GM23338 (cell line): ENCODE measurements around the gene UBE2I. TPM values are rescaled to one million over a fixed set of nuclear protein-coding genes. Genes with fewer than 3 reads are reported as not detected.

Experiments used
- ATAC-seq: fragments of 200-7000 bp; cut with Tn5 transposase; 3 replicates; pipeline ENCODE4 v1.9.1; 2020
- DNase-seq: peaks from one replicate; pipeline ENCODE4 v3.0.0-alpha.2; 2015; ENCODE audit warnings: low spot score
- H2AFZ ChIP-seq: fragments of 200-600 bp; sonication (generic); 2 replicates; pipeline ENCODE4 v1.8.0; 2016; ENCODE audit warnings: antibody characterized with exemption, mild to moderate bottlenecking, moderate library complexity
- H3F3A ChIP-seq: fragments of 200-600 bp; sonication (generic); replicated peaks from 2 replicates; pipeline ENCODE4 v1.8.0; 2017; ENCODE audit warnings: antibody characterized with exemption, mixed run types, low read depth
- H3K27ac ChIP-seq: fragments of 200-600 bp; sonication (generic); 2 replicates; pipeline ENCODE4 v1.6.1; 2016; ENCODE audit warnings: low read depth
- H3K27me3 ChIP-seq: fragments of 200-600 bp; sonication (generic); 2 replicates; pipeline ENCODE4 v1.8.0; 2016; ENCODE audit warnings: mild to moderate bottlenecking, mixed run types, moderate library complexity; ENCODE audit not compliant: insufficient read depth
- H3K36me3 ChIP-seq: fragments of 200-600 bp; sonication (generic); 2 replicates; pipeline ENCODE4 v1.8.0; 2016; ENCODE audit warnings: mild to moderate bottlenecking; ENCODE audit not compliant: insufficient read depth
- H3K4me1 ChIP-seq: fragments of 200-600 bp; sonication (generic); 2 replicates; pipeline ENCODE4 v1.8.0; 2016; ENCODE audit warnings: mild to moderate bottlenecking, moderate library complexity; ENCODE audit not compliant: insufficient read depth
- H3K4me2 ChIP-seq: fragments of 200-600 bp; sonication (generic); 2 replicates; pipeline ENCODE4 v1.7.1; 2017; ENCODE audit warnings: mixed run types
- H3K4me3 ChIP-seq: fragments of 200-600 bp; sonication (generic); 2 replicates; pipeline ENCODE4 v1.6.1; 2016; ENCODE audit warnings: mixed run types
- H3K79me2 ChIP-seq: fragments of 200-600 bp; sonication (generic); replicated peaks from 2 replicates; pipeline ENCODE4 v1.8.0; 2017; ENCODE audit warnings: mild to moderate bottlenecking; ENCODE audit not compliant: insufficient read depth
- H3K9me2 ChIP-seq: fragments of 200-600 bp; sonication (generic); 2 replicates; pipeline ENCODE4 v1.8.0; 2017; ENCODE audit not compliant: insufficient read depth
- H4K20me1 ChIP-seq: fragments of 200-600 bp; sonication (generic); replicated peaks from 2 replicates; pipeline ENCODE4 v1.8.0; 2017; ENCODE audit warnings: mild to moderate bottlenecking; ENCODE audit not compliant: insufficient read depth
- H3K27ac Mint-ChIP-seq: 2 replicates; pipeline ENCODE4 v1.8.0; 2020; ENCODE audit warnings: inconsistent platforms, mild to moderate bottlenecking, moderate library complexity, mixed read lengths
- H3K27me3 Mint-ChIP-seq: 3 replicates; pipeline ENCODE4 v1.8.0; 2022; ENCODE audit warnings: low read depth, mild to moderate bottlenecking, moderate library complexity, mixed read lengths, inconsistent platforms; ENCODE audit not compliant: insufficient read depth, poor library complexity
- H3K36me3 Mint-ChIP-seq: 3 replicates; pipeline ENCODE4 v1.8.0; 2021; ENCODE audit warnings: low read depth, mild to moderate bottlenecking, inconsistent platforms, moderate library complexity, mixed read lengths
- H3K4me1 Mint-ChIP-seq: 3 replicates; pipeline ENCODE4 v1.8.0; 2020; ENCODE audit warnings: mild to moderate bottlenecking, inconsistent platforms, mixed read lengths
- H3K4me3 Mint-ChIP-seq: 3 replicates; pipeline ENCODE4 v1.8.0; 2021; ENCODE audit warnings: moderate library complexity, mild to moderate bottlenecking, inconsistent platforms, mixed read lengths
- H3K9me3 Mint-ChIP-seq: 3 replicates; pipeline ENCODE4 v1.8.0; 2020; ENCODE audit warnings: moderate library complexity, mild to moderate bottlenecking, inconsistent platforms, mixed read lengths
- CREB1 ChIP-seq: fragments of 250-450 bp; sonication (Bioruptor Pico); IDR thresholded peaks from 2 replicates; pipeline ENCODE4 v1.5.0; 2020; ENCODE audit warnings: low read depth, mild to moderate bottlenecking, moderate library complexity
- EZH2 ChIP-seq: fragments of 200-600 bp; sonication (generic); IDR thresholded peaks from one replicate; pipeline ENCODE4 v1.8.0; 2017; ENCODE audit warnings: antibody characterized with exemption, mild to moderate bottlenecking, low read depth; ENCODE audit not compliant: unreplicated experiment
- EZH2phosphoT487 ChIP-seq: fragments of 200-600 bp; sonication (generic); IDR thresholded peaks from one replicate; pipeline ENCODE4 v1.8.1; 2018; ENCODE audit warnings: antibody characterized with exemption; ENCODE audit not compliant: unreplicated experiment
- POLR2AphosphoS5 ChIP-seq: IDR thresholded peaks from 2 replicates; pipeline ENCODE4 v1.6.1; 2016; ENCODE audit warnings: antibody characterized with exemption, low read depth
- ZNF331 ChIP-seq: fragments of 250-450 bp; sonication (Bioruptor Pico); IDR thresholded peaks from 2 replicates; pipeline ENCODE4 v1.5.0; 2020; ENCODE audit warnings: low read depth, mild to moderate bottlenecking, moderate library complexity
- ZNF462 ChIP-seq: fragments of 250-450 bp; sonication (Bioruptor Pico); IDR thresholded peaks from 2 replicates; pipeline ENCODE4 v1.5.0; 2020; ENCODE audit warnings: mild to moderate bottlenecking, moderate library complexity
- polyA plus RNA-seq: library from polyadenylated mRNA; unstranded; fragments of >200 nt; fragmentation: Nextera tagmentation; extraction: Ambion mirVana; gene quantifications from 2 replicates; pipeline ENCODE4 v1.2.1, GENCODE V29; 2016
- total RNA-seq: library from RNA; depleted of rRNA; stranded (reverse); fragments of >200 nt; shearing (Covaris generic); gene quantifications from 2 replicates; pipeline ENCODE4 v1.2.3, GENCODE V29; 2014
- TF ChIP-seq, protein P1 (sequence below), 2 experiments: fragments of 200-600 bp in 1 of 2; sonication (generic) in 1 of 2; conservative IDR thresholded peaks; 2 replicates each; pipeline versions ENCODE4 v1.5.1 to v1.6.1; 2016 to 2017; ENCODE audit warnings: antibody characterized with exemption in 2 of 2, low read depth in 2 of 2, mild to moderate bottlenecking in 2 of 2, moderate library complexity in 1 of 2

UBE2I gene
- total and polyA plus RNA-seq, 2 experiments from 2014 or later, result 116 to 220 TPM

DNA sequence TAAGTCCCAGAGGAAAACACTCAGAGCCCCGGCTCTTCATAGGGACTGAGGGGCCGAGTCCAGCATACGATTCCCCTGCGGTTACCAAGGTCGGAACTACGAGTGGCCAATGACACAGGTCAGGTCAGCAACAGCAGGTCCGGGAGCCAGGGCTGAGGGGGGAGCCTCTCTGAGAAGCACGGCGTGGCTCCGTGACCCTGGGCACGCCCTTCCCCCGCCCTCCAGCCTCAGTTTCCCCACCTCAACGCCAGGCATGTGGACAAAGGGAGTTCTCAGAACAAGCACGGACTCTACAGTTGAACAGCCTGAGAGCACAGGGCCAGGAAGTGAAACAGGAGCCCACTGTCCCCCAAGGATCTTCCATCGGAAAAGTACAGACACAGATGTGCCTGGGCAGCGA, 27.9 kb upstream of the UBE2I start (continued):
- no peak for TF ChIP-seq ZNF462 (CRISPR knock-in tag)
- TF ChIP-seq EZH2, result no peak
- no peak for TF ChIP-seq EZH2phosphoT487

DNA sequence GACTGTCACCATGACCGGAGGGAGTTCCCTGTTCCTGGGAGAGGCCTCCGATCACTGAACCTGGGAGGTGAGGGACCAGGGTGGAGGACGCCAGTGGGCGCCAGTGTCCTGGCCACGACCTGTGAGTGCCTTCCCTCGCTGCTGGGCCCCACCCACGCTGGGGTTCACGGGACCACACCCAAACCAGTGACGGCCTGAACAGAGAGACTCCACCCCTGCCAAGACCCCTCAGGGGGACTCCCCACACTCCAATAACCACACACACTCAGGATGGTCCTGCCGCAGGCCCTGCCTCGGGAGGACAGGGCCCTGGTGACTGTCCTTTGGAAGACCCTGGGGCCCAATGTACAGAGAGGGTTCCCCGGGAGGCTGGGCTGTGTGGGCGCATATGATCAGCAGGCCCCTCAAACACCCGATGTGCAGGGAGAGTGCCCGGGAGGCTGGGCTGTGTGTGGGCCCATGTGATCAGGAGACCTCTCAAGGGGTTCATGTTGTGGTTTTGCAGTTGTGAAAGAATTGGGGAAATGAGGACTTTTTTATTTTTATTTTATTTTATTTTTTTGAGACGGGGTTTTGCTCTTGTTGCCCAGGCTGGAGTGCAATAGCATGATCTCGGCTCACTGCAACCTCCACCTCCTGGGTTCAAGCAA, 27.0 kb upstream of the UBE2I start:
- no peak overlapping the region for H2AFZ ChIP-seq
- no peak overlapping the region for H3K4me3 ChIP-seq
- DNase-seq (no peak), ATAC-seq (no peak)
- no peaks in the 10 kb centered on the region for H3K79me2 ChIP-seq
- peaks cover 13% of the 10 kb centered on the region; the same call in 1 of the 2 replicates for H3K4me1 ChIP-seq
- H3K27ac Mint-ChIP-seq, result no peak overlapping the region
- H3K9me2 ChIP-seq, result no peaks in the 10 kb centered on the region
- peaks cover 17% of the 10 kb centered on the region for H3K27me3 Mint-ChIP-seq
- no peaks in the 10 kb centered on the region for H3K36me3 Mint-ChIP-seq
- no peak overlapping the region for H3K4me3 Mint-ChIP-seq
- H4K20me1 ChIP-seq, result no peaks in the 10 kb centered on the region
- H3K27me3 ChIP-seq, result no peaks in the 10 kb centered on the region
- H3K4me2 ChIP-seq, result no peak overlapping the region
- TF ChIP-seq CREB1 (CRISPR knock-in tag) (no peak), EZH2phosphoT487 (no peak), POLR2AphosphoS5 (no peak), ZNF331 (CRISPR knock-in tag) (no peak), ZNF462 (CRISPR knock-in tag) (no peak)
- TF ChIP-seq, protein P1, sequence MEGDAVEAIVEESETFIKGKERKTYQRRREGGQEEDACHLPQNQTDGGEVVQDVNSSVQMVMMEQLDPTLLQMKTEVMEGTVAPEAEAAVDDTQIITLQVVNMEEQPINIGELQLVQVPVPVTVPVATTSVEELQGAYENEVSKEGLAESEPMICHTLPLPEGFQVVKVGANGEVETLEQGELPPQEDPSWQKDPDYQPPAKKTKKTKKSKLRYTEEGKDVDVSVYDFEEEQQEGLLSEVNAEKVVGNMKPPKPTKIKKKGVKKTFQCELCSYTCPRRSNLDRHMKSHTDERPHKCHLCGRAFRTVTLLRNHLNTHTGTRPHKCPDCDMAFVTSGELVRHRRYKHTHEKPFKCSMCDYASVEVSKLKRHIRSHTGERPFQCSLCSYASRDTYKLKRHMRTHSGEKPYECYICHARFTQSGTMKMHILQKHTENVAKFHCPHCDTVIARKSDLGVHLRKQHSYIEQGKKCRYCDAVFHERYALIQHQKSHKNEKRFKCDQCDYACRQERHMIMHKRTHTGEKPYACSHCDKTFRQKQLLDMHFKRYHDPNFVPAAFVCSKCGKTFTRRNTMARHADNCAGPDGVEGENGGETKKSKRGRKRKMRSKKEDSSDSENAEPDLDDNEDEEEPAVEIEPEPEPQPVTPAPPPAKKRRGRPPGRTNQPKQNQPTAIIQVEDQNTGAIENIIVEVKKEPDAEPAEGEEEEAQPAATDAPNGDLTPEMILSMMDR (conservative IDR thresholded peaks at IDR 0.05; ENCODE audit: low read depth in 2 of 2), result peak; percentile 8 to 59; a peak in 2 of 4 replicates
- no peaks in the 10 kb centered on the region for H3F3A ChIP-seq
- no peaks in the 10 kb centered on the region for H3K9me3 Mint-ChIP-seq
- H3K27ac ChIP-seq, result no peak overlapping the region
- H3K4me1 Mint-ChIP-seq, result peaks cover 14% of the 10 kb centered on the region
- H3K36me3 ChIP-seq, result no peaks in the 10 kb centered on the region
